ENCODE results near the gene CLASRP.

The CLASRP gene

GRCh38 chr19:45061965-45062364 lies 23.1 kb downstream of the CLASRP start:
- ATAC-seq = no peak
- TF ChIP-seq CSDC2 (CRISPR knock-in tag; IDR thresholded peaks at IDR 0.05) (no peak), ZFP30 (CRISPR knock-in tag; IDR thresholded peaks at IDR 0.05) (no peak), TCF4 (CRISPR knock-in tag; IDR thresholded peaks at IDR 0.05; ENCODE audit: borderline replicate concordance) (no peak), POU6F1 (CRISPR knock-in tag; IDR thresholded peaks at IDR 0.05; ENCODE audit: borderline replicate concordance, low read depth) (no peak), SNAI2 (CRISPR knock-in tag; IDR thresholded peaks at IDR 0.05) (no peak), ESRRG (CRISPR knock-in tag; IDR thresholded peaks at IDR 0.05) (no peak), PATZ1 (CRISPR knock-in tag; IDR thresholded peaks at IDR 0.05; ENCODE audit: borderline replicate concordance) (no peak), ZNF565 (CRISPR knock-in tag; conservative IDR thresholded peaks at IDR 0.05; ENCODE audit: low read depth) (no peak), GLIS3 (CRISPR knock-in tag; IDR thresholded peaks at IDR 0.05) (no peak), PPARA (CRISPR knock-in tag; IDR thresholded peaks at IDR 0.05; ENCODE audit: borderline replicate concordance) (no peak), ZFP3 (CRISPR knock-in tag; IDR thresholded peaks at IDR 0.05) (no peak), ISL1 (CRISPR knock-in tag; IDR thresholded peaks at IDR 0.05) (no peak), OSR1 (CRISPR knock-in tag; IDR thresholded peaks at IDR 0.05) (no peak), TSHZ2 (CRISPR knock-in tag; IDR thresholded peaks at IDR 0.05) (no peak), CSRNP3 (CRISPR knock-in tag; IDR thresholded peaks at IDR 0.05) (no peak), RARB (CRISPR knock-in tag; IDR thresholded peaks at IDR 0.05) (no peak), ZC3H10 (CRISPR knock-in tag; IDR thresholded peaks at IDR 0.05) (no peak), ZNF70 (CRISPR knock-in tag; IDR thresholded peaks at IDR 0.05) (no peak)

- TF ChIP-seq ZC3H10 (CRISPR knock-in tag; IDR thresholded peaks at IDR 0.05) (no peak), ZNF565 (CRISPR knock-in tag; conservative IDR thresholded peaks at IDR 0.05; ENCODE audit: low read depth) (no peak)
- ATAC-seq = no peak
These were observed 25.3 kb downstream of the CLASRP start for GRCh38 chr19:45063851-45064801.

- ATAC-seq = no peak
- no peak for TF ChIP-seq ESRRG (CRISPR knock-in tag; IDR thresholded peaks at IDR 0.05)
- TF ChIP-seq ZC3H10 (CRISPR knock-in tag; IDR thresholded peaks at IDR 0.05) = no peak
- no peak for TF ChIP-seq SNAI2 (CRISPR knock-in tag; IDR thresholded peaks at IDR 0.05)
- TF ChIP-seq TSHZ2 (CRISPR knock-in tag; IDR thresholded peaks at IDR 0.05) = no peak
- TF ChIP-seq TCF4 (CRISPR knock-in tag; IDR thresholded peaks at IDR 0.05; ENCODE audit: borderline replicate concordance) = no peak
- no peak for TF ChIP-seq ZFP3 (CRISPR knock-in tag; IDR thresholded peaks at IDR 0.05)
- no peak for TF ChIP-seq ZNF8 (CRISPR knock-in tag; IDR thresholded peaks at IDR 0.05)
- TF ChIP-seq CREB5 (CRISPR knock-in tag; IDR thresholded peaks at IDR 0.05; ENCODE audit: low read depth) = no peak
- TF ChIP-seq RARB (CRISPR knock-in tag; IDR thresholded peaks at IDR 0.05) = no peak
- no peak for TF ChIP-seq POU6F1 (CRISPR knock-in tag; IDR thresholded peaks at IDR 0.05; ENCODE audit: borderline replicate concordance, low read depth)
- no peak for TF ChIP-seq TOX (CRISPR knock-in tag; IDR thresholded peaks at IDR 0.05; ENCODE audit: borderline replicate concordance)
These were observed 28.2 kb downstream of the CLASRP start for GRCh38 chr19:45066921-45067661.

Data from SK-N-SH treated with all-trans-retinoic acid at 6 μM for 48 hours (cell line).